ENCODE results near the gene SETBP1.
"Not testable (repeated sequence)": the region's sequence is repeated elsewhere in the genome, so short reads cannot be mapped to it uniquely, and the experiment has no call there.

SETBP1 gene

DNA sequence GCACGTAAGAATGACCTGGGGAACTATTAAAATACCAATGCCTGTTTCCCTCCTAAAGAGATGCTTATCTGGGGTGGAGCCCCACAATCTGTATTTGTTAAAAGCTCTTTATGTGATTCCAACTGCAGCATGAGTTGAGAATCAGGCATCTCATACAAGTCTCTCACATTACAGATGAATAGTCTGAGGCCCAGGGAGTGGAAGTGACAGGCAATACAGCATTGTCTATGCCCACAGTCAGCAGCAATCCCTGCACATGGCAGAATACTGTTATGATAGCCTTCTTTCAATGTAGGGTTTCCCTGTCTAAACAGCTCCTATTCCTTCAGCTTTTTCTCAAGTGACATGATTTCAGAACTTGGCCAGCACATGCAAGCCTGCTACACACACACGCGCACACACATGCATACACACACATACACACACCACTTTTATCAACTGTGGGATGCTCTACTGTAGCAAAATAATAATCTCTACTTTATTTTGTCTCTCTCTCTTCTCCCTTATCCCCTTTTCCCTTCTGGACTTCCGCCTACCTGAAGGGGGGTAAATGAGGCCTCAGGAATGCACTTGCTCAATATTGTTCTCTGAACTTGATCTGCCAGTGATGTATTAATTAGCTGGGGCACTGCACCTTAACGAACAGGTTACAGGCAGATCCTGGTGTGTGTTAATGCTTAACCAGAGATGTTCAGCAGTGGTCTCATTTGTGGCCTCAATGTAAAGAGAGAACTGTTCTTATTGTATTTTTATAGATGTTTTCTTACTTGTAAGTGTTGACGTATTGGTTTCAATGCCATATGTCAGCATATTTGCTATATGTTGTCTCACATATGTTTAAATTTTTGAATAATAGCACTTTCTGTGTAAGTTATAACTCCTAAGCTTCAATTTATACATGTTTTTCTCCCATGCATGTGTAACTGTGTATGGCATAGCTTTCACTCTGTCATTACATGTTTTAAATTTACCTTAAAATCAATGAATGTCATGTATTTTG lies 116.0 kb downstream of the SETBP1 start:
- FAIRE-seq: no peak

DNA sequence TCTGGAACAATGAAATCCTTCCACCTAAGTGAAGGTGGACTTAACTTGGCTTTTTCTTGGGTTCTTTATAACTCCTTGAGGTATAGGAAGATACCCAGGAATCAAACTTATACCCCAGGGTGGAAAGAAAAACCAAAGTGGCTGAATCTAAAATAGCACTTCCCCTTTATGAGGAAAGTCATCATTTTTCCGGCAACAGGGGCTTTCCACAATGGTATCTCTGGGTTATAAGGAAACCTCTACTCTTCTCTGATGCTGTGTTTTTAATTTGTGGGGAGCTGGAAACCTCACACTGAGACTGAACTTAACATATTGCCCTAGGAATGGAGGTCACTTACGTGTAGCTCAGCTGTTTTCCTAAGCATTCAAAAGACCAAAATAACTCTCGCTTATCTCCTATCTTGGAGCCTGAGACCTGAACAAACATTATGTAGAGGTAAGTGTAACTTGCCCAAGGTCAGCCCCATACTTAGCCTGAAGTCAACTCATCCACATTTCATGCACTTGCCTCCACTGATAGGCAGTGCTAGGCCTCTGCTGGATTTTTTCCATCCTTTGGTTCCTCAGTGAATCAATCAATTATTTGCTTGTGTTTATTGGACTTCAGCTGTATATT lies 117.9 kb downstream of the SETBP1 start:
- FAIRE-seq: no peak

DNA sequence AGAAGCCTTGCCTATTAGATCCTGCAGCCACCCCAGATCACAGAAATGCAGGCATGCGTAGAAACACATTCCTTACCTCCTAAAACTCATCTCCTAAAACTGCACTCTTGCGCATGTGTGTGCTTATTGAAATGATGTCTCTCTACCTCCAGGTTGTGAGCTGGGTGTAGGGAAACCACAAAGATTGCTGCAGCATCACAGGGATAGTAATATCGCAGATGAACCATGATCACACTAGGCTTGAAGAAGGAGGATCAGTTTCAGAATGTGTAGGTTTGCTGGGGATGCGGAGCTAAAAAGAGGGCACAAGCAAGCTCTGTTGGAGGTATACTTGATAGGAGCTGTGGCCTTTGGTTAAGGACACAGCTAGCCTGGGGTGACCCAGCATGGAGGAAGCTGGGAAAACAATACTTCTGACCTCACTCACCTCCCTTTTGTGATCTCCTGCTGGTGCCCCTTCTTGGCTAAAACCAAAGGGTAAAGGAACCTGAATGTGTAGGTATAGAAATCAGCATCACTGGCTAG lies 118.8 kb downstream of the SETBP1 start:
- FAIRE-seq: no peak

DNA sequence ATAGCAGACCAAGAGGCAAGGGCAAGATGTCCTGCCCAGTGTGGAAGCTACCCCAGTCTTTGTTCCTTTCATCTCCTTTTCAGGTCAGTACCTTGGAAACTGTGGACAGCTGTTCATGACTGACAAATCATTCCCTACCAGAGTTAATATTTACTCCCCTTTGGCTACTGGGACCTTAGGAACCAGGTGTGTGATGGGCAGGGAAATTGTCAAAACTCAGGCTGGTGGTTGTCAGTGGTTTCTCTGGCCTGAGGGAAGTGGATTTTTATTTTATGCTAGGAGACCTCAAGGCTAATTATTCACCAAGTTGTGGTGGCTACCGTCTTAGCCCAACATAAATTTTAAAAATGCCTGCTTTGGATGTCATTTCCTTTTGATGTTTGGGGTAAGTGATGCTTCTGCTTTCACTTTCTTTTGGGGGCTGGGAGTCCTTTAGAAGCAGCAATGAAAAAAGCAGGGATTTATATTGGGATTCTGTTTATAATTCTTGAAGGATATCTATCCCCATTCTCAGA lies 119.3 kb downstream of the SETBP1 start:
- no peak for FAIRE-seq

GRCh38 chr18:44800766-44801165 lies 120.1 kb downstream of the SETBP1 start:
- not testable (repeated sequence) for FAIRE-seq

DNA sequence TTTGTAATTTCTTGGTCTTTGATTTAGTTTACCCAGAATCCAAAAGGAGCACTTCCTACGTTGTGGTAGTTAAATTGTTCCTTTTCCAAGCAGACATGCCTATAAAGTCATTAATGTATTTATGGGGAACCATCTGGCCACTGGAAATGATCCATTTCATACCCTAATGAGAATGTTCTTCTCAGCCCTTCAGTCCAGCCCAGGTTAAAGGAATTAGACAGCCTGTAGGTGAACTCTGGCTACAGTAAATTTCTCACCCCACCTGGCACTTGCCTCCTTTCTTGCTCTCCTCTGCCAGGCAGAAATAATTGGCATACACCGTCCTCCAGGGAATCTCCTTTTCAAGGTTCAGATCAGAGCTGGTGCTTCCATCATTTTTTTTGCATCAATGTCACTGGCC lies 121.1 kb downstream of the SETBP1 start:
- no peak for FAIRE-seq

- FAIRE-seq: no peak
Observed at GRCh38 chr18:44802508-44802907, 121.8 kb downstream of the SETBP1 start.

GRCh38 chr18:44803019-44803650 lies 122.4 kb downstream of the SETBP1 start:
- peak; percentile 82 for FAIRE-seq

- FAIRE-seq: no peak
Observed at GRCh38 chr18:44804033-44804432, 123.3 kb downstream of the SETBP1 start.

- no peak for FAIRE-seq
Observed at GRCh38 chr18:44805176-44805575, 124.5 kb downstream of the SETBP1 start.

GRCh38 chr18:44805643-44806042 lies 125.0 kb downstream of the SETBP1 start:
- no peak for FAIRE-seq

DNA sequence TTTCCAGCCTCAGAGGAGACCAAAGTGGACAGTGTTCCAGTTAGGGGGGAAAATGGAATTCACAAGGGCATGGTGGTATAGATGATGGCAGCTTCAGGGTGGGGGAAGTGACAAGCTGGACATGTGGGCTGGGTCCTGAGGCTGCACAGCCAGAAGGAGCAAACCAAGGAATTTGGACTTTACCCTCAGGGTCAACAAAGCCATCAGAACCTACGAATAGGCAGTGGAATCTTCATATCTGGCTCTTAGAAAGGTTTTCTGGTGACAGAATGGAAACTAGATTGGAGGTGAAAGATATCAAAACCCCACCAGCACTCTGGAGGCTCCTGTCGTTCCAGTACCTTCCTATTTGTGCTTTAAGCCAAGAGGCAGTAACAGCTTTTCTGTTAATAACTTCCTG lies 127.1 kb downstream of the SETBP1 start:
- no peak for FAIRE-seq

DNA sequence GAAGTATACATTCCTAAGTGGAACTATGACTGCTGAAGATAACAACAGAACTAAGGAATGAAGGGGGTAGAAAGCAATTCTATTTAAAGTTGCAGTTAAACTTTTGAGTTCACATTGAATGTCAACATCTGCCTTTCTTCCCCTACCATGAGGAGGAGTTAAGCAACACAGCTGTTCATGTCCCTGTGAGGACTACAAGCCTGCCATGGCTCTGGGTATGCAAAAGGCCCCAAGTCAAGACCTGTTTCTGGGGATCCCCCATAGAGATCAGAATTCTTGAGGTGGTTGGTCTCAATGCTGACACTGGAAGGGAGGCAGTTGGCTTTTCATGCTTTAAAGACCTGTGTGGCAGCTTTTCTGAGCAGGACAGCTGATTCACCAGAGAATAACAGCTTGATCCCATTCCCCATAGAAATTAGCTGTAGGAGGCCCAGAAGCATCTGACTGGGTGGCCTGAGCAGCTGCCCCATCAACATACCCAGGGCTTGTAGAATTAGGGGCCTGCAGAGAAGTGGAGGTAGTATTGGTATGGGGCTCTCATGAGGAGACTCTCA lies 131.0 kb downstream of the SETBP1 start:
- no peak for FAIRE-seq

DNA sequence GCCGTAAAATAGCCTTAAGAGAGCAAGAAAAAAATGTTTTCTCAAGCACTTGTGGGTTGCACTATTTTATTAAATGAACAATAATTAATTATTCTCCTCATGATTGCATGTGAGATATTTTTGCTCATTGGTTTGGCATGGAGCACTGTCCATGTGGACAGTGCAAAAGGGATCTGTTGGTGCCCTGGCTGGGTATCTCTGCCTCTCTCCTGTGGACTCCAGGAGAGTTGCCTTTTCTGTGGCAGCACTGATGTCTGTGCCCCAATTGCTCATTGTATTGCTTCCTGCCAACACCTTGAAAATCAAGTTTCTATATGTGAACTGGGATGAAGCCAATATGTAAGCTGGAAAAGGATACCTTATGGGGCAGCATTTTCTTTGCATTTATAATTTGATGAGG lies 131.7 kb downstream of the SETBP1 start:
- FAIRE-seq: no peak

- FAIRE-seq: no peak
Observed at GRCh38 chr18:44813586-44813985, 132.9 kb downstream of the SETBP1 start.

- FAIRE-seq: no peak
Observed at GRCh38 chr18:44815108-44815507, 134.4 kb downstream of the SETBP1 start.

GRCh38 chr18:44816050-44816449 lies 135.4 kb downstream of the SETBP1 start:
- FAIRE-seq: no peak

DNA sequence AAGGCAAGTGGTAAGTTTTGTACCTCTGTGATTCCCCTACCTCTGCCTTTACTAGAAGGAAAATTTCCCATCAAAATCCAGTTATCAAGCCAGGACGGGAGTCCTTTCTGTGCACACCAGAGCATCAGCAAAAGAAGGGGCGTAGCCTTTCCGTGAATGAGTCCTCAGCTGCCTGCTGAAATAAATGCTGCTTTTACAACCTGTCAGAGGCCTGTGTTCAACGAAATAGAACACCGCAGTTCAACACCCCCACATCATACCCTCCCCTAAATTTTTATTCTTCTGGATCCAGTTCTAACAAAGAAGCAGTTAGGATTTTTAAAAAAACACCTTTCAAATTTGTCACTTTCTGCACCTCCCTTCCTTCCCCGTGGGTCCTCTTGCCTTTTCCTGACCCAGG lies 135.8 kb downstream of the SETBP1 start:
- FAIRE-seq: no peak

- no peak for FAIRE-seq
Observed at GRCh38 chr18:44817831-44818473, 137.3 kb downstream of the SETBP1 start.

DNA sequence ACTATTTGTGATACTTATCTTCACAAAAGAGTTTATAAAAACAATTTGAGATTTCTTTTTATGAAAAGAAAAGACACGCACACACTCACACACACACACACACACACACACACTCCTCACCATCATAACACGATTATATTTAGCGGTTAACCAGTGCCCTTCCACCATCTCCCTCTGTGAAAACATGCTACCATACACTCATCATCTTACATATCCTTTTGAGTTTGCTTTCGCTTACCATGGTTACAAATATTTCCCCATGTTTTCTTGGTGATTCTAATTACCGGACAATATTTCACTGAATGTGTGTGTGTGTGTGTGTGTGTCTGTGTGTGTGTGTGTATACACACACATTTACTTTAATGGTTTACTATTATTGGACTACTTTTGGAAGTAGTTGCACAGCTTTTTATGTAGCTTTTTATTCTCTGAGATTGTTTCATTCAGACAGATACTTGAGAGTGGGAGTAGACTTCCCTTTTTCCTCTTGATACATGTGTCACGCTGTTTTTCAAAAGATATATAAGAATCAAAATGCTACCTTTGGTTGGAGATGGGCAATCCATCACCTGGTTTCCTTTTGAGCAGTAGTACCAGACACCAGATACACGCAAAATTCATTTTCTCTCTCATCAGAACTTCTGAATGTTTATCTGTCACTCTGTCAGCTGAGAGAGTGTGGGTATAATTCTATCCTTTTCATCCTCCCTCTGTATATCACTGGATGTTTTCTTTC lies 138.1 kb downstream of the SETBP1 start:
- FAIRE-seq: no peak

- FAIRE-seq: no peak
Observed at GRCh38 chr18:44819944-44820510, 139.3 kb downstream of the SETBP1 start.
